T-helper 2 cell treated with Interferon-gamma antibody and Interleukin-4, amounts not matched to agents 5 μg/mL and 100 μg/mL, for 36 hours (primary cell): Measurements from ENCODE around the gene DBN1.
A peak's percentile ranks its signal among the peaks of the same experiment; 100 is the strongest.

Experiments
- DNase-seq: peaks from one replicate; pipeline ENCODE4 v3.0.0; 2021; ENCODE audit warnings: low spot score
- H3K27ac Mint-ChIP-seq: one replicate; pipeline ENCODE4 v1.8.0; 2021; ENCODE audit warnings: mild to moderate bottlenecking, mixed read lengths
- H3K27me3 Mint-ChIP-seq: one replicate; pipeline ENCODE4 v1.8.0; 2021; ENCODE audit warnings: low read depth, mixed read lengths
- H3K36me3 Mint-ChIP-seq: one replicate; pipeline ENCODE4 v1.8.0; 2021; ENCODE audit warnings: low read depth, mixed read lengths
- H3K4me1 Mint-ChIP-seq: one replicate; pipeline ENCODE4 v1.8.0; 2021; ENCODE audit warnings: low read depth, mixed read lengths
- H3K4me3 Mint-ChIP-seq: one replicate; pipeline ENCODE4 v1.8.0; 2022; ENCODE audit warnings: mild to moderate bottlenecking, moderate library complexity, mixed read lengths
- H3K9me3 Mint-ChIP-seq: one replicate; pipeline ENCODE4 v1.8.0; 2021; ENCODE audit warnings: mixed read lengths

DBN1 gene

DNA sequence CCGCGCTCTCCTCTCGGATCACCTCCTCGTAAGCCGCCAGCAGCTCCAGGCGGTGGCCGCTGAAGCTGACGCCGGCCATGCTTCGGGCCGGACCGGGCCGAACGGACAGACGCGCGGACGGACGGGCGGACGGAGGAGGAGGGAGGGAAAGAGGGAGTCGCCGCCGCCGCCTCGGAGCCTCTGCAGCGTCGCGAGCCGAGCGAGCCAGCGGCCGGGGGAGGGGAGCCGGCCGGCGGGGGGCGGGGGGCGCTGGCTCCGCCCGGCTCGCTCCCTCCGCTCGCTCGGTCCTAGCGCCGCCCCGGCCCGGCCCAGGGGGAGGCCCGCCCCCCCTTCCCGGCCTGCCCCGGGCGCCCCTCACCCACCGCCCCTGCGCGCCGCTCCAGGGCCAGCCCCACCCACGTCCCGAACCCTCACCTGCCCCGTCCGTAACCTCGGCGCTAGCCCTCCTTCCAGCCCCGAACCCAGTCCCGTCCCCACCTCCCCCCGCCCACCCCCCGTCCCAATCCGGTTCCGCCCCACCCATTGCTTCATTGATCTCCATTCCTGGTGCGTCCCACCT, at the start of gene DBN1:
TSS of gene DBN1 (minus strand) at position 192 of the 559 bp plus-strand sequence. CDS start at position 79, 113 bp downstream.
- Mint-ChIP-seq H3K27me3 (peaks cover 9% of the 10 kb centered on the region), H3K27ac (peak within 1 kb of the TSS; percentile 62)
- no peak for DNase-seq

DNA sequence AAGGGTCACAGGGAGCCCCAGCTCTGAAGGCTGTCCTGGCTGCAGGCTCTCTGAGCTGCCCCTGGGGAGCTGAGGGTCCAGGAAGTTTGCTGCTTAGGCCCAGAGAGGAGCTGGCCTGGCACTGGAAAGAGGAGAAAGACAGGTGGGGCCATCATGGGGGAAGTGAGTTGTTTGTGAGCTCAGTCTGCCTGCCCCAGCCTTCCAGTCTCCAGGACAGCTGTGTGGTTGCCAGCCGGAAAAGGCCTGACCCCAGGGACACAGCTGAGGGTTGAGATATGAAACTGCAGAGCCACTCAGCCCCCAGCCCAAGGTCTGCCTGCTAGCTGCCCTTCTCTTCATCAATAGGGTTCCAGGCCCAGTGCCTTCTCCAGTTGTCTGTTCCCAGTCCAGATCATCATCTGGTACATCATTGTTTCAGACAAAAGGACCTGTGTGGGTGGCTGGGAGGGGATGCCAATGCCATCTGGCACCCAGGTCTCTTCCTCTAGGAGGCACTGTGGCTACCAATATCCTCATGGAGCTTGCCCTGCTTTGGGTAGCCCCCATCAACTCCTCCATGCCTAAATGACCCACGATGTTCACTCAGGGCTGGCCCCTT, 47.6 kb upstream of the DBN1 start:
- peaks cover 28% of the 10 kb centered on the region for H3K36me3 Mint-ChIP-seq
- H3K9me3 Mint-ChIP-seq: no peaks in the 10 kb centered on the region
- no peak for DNase-seq
- H3K27ac Mint-ChIP-seq: peak overlapping the region; percentile 41
- no peak overlapping the region for H3K4me3 Mint-ChIP-seq
- peaks cover 22% of the 10 kb centered on the region for H3K4me1 Mint-ChIP-seq
- H3K27me3 Mint-ChIP-seq: no peaks in the 10 kb centered on the region

More for the DNA sequence above, at the start of gene DBN1:
- H3K9me3 Mint-ChIP-seq: no peaks in the 10 kb centered on the region
- peaks cover 3% of the 10 kb centered on the region for H3K36me3 Mint-ChIP-seq
- peaks cover 26% of the 10 kb centered on the region for H3K4me1 Mint-ChIP-seq
- peak within 1 kb of the TSS; percentile 83 for H3K4me3 Mint-ChIP-seq

GRCh38 chr5:177520271-177520670, 46.8 kb upstream of the DBN1 start:
- Mint-ChIP-seq H3K4me1 (peaks cover 30% of the 10 kb centered on the region), H3K27me3 (no peaks in the 10 kb centered on the region), H3K4me3 (no peak overlapping the region), H3K36me3 (peaks cover 35% of the 10 kb centered on the region), H3K27ac (peak overlapping the region; percentile 41), H3K9me3 (no peaks in the 10 kb centered on the region)
- no peak for DNase-seq

DNA sequence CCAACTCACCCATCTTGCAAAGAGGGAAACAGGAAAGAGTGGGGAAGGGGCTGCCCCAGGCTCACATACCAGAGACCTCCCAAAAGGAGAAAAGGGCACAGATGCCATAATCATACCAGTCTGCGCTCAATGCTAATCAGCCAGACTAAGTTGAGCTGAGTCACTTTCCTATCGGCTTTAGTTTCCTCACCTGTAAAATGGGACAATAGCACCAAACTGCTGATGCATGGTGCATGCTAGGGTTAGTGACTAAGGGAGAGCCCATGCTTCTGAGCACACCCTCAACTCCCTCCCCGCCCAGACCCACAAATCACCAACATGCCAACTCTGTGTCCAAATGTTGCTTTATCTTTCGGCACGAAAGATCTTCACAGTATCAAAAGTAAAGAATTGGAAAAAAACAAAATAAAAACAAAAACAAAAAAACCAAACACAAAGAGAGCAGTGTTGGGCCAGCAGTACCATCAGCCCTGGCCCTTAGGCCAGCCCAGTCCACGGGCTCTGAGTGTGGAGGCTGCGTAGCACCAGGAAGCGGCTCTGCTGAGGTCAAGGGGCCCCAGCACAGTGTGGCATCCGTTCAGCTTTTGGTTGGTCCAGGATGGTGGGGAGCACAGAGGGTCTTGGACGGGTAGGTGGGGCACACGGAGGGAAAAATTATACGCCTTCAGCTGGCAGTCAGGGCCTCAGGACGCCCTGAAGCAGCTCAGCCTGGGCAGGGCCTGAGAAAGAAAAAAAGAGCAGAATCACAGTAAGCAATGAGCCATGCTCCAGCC, 46.2 kb upstream of the DBN1 start:
- no peak for DNase-seq
- Mint-ChIP-seq H3K4me1 (peaks cover 32% of the 10 kb centered on the region), H3K27me3 (no peaks in the 10 kb centered on the region), H3K27ac (peak overlapping the region; percentile 57), H3K4me3 (no peak overlapping the region), H3K9me3 (no peaks in the 10 kb centered on the region), H3K36me3 (peaks cover 39% of the 10 kb centered on the region)

DNA sequence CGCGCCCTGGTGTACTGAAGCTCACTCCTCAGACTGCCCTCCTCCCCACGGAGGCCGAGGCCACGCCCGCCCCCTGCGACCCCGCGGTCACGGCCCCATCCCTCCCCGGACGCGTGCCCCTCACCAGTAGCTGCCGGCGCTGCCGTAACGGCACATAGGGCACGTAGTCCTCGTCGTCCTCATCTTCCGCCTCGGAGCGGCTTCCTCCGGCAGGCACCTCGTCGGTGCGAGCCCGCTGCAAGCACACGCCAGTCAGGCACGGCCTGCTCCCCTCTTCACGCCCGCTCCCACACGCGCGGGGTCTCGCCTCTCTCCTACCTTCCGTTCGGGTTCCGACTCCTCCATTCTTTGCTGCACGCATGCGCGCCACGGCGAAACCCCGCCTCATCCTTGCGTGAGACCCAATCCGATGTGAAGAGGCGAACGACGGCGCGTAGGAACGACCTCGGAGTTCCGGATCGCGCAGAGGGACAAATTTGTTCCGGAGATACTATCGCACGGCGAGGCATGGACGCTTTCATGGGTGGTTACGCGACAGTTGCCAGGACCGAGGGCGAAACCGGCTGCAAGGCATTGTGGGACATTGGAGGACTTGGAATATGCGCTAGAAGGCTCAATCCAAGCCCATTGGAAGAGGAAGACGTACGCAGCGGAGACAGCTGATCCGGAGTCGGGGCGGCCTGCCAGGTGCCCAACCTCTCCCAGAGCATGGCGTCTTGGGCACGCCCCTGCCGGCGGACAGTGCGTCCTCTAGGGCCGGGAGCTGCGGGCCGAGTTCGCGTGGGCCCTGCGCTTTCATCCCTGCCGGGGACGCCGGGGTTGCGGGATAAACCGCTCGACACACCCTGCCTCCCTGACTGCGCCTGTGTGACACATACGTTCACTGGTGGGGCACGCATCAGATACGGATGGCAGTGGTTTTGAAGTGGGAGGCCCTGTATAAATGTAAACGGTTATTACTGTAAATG, 43.5 kb upstream of the DBN1 start, which contains the start of gene DDX41:
TSS of gene DDX41 (minus strand) at position 361 of the 968 bp plus-strand sequence. CDS start at position 345, 16 bp downstream.
- no peaks in the 10 kb centered on the region for H3K27me3 Mint-ChIP-seq
- peaks cover 32% of the 10 kb centered on the region for H3K4me1 Mint-ChIP-seq
- H3K9me3 Mint-ChIP-seq: no peaks in the 10 kb centered on the region
- H3K36me3 Mint-ChIP-seq: peaks cover 50% of the 10 kb centered on the region
- peak; percentile 98 for DNase-seq
- peak within 1 kb of the TSS; percentile 95 for H3K27ac Mint-ChIP-seq
- H3K4me3 Mint-ChIP-seq: peak within 1 kb of the TSS; percentile 94

DNA sequence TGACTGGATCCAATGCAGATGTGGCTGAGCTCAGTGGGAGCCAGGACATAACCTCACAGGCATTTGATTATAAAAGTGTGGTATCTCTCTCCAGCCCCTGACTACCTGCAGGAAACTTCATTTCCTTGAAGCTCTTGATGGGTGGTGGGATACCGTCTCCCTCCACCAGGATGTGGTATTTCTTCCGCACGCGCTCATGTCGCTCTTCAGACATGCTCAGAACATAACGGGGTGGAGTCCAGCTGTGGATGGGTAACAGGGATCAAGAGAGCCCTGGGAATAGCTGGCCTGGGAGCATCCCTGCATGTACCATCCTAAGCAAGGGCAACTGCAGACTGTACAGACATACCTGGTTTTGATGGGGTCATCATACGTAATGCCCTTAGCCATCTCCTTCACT, 42.1 kb upstream of the DBN1 start:
- H3K27me3 Mint-ChIP-seq: no peaks in the 10 kb centered on the region
- DNase-seq: no peak
- H3K9me3 Mint-ChIP-seq: no peaks in the 10 kb centered on the region
- peaks cover 55% of the 10 kb centered on the region for H3K36me3 Mint-ChIP-seq
- H3K27ac Mint-ChIP-seq: peak overlapping the region; percentile 32
- peak overlapping the region; percentile 94 for H3K4me3 Mint-ChIP-seq
- peaks cover 25% of the 10 kb centered on the region for H3K4me1 Mint-ChIP-seq

GRCh38 chr5:177514541-177514940, 41.1 kb upstream of the DBN1 start:
- DNase-seq: no peak
- Mint-ChIP-seq H3K4me3 (peak overlapping the region; percentile 94), H3K36me3 (peaks cover 47% of the 10 kb centered on the region), H3K9me3 (no peaks in the 10 kb centered on the region), H3K27ac (no peak overlapping the region), H3K27me3 (no peaks in the 10 kb centered on the region), H3K4me1 (peaks cover 22% of the 10 kb centered on the region)

GRCh38 chr5:177513500-177513899, 40.1 kb upstream of the DBN1 start:
- Mint-ChIP-seq H3K27me3 (no peaks in the 10 kb centered on the region), H3K36me3 (peaks cover 46% of the 10 kb centered on the region), H3K9me3 (no peaks in the 10 kb centered on the region), H3K27ac (no peak overlapping the region), H3K4me3 (no peak overlapping the region), H3K4me1 (peaks cover 21% of the 10 kb centered on the region)
- no peak for DNase-seq

DNA sequence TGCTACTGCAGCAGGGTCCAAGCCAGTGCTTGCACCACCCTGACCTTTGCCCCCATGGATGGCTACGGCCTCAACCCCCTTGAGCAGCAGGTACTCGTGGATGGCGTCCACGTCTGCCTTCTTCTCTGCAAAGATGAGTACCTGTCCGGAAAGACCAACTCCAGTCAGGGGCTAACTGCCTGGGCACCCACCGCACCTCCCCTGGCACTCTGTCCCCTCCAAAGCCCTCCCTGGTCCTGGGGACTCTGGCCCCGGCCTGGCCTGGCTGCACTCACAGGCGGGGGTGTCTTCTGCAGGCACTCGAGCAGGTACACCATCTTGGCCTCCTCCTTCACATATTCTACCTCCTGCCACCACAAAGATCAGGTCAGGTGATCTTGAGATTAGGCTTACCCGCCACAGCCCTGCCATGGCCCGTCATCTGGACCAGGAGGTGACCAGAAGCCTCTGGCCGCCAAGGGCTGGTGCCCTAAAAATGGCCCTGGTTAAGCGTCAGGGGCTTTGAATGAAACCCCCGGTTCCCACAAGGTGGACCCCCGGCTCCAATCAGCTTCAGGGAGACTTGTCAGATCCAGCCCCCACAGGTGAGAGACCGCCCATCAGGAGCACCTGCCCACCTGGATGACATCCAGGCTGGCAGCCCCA, 39.4 kb upstream of the DBN1 start:
- Mint-ChIP-seq H3K4me3 (no peak overlapping the region), H3K4me1 (peaks cover 21% of the 10 kb centered on the region), H3K9me3 (no peaks in the 10 kb centered on the region), H3K27ac (no peak overlapping the region), H3K27me3 (no peaks in the 10 kb centered on the region), H3K36me3 (peaks cover 46% of the 10 kb centered on the region)
- DNase-seq: no peak

DNA sequence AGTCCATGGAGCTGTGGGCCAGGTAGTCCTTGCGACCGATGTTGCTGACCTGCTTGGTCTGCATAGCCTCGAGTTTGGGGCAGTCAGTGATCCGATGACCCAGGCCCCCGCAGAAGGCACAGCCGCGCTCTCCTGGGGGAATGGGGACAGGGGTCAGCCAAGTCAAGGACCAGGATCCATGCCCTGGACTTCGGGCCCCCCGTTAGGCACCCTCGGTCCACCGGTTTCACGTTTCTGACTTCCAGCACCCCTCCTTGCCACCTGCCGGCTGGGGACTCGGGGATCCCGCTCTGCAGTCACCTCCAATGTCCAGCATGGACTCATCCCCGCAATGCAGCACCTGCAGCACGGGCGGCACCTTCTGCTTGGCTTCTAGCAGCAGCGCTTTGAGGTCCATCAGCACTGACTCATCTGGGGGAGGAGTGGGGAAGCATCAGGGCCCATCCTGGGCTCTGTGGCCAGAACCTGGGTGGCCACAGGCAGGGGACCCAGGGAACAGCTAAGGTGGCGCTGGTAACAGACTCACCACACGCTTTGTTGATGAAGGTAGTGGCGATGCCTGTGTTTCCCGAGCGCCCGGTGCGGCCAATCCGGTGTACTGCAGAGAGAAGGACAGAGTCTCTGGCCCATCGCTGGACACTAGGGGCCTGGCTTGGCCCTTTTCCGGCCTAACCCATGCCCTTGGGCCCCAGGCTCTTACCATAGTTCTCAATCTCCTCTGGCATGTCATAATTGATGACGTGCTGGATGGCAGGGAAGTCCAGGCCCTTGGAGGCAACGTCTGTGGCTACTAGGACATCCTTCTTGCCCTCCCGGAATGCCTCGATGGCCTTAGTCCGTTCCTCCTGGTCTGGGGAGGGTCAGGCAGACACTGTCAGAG, 38.6 kb upstream of the DBN1 start:
- Mint-ChIP-seq H3K27ac (no peak overlapping the region), H3K36me3 (peaks cover 46% of the 10 kb centered on the region), H3K27me3 (no peaks in the 10 kb centered on the region)

DNA sequence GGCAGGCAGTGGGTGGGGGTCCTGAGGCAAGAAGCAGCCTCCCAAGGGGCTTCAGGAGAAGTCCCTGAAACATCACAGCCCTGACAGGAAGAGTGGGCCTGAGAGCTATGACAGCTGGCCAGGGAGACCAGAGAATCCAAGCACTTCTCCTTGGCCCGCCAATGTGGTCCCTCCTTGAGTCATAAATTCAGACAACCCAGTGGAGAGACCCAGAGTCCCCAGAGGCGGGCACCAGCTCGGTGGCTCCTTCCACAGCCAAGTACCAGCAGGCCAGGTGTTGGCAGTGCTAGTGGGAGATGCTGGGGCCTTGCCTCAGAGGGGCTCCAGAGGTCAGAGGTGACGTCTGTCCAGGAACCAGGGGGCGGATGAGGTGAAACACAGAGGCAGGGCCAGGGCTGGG, 37.7 kb upstream of the DBN1 start:
- H3K4me3 Mint-ChIP-seq: no peak overlapping the region
- no peaks in the 10 kb centered on the region for H3K27me3 Mint-ChIP-seq
- H3K4me1 Mint-ChIP-seq: peaks cover 15% of the 10 kb centered on the region
- no peaks in the 10 kb centered on the region for H3K9me3 Mint-ChIP-seq
- no peak overlapping the region for H3K27ac Mint-ChIP-seq
- peaks cover 38% of the 10 kb centered on the region for H3K36me3 Mint-ChIP-seq
- no peak for DNase-seq

More for the DNA sequence above, 38.6 kb upstream of the DBN1 start:
- peaks cover 21% of the 10 kb centered on the region for H3K4me1 Mint-ChIP-seq
- no peak overlapping the region for H3K4me3 Mint-ChIP-seq
- DNase-seq: no peak
- no peaks in the 10 kb centered on the region for H3K9me3 Mint-ChIP-seq

DNA sequence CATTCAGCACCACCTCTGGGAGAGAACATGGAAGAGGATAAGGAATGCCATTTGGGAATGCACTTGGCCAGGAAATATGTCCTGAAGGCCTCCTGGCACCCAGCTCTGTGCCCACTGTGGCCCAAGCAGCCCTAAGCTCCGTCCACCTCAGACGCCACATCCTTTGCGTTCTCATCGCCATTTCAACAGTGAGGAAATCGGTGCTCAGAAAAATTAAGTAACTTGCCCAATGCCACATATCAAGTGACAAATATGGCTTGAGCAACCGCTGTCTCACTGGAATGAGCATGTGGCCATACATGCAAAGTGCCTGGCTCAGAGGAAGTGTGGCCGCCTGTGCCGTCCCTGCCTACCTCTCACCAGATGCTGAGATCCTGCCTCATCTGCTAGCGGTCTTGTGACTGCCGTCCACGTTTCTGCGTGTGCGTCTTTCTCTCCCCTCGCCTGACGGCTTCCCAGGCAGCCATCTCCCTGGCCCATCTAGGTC, 37.2 kb upstream of the DBN1 start:
- H3K36me3 Mint-ChIP-seq: peaks cover 33% of the 10 kb centered on the region
- no peak for DNase-seq
- H3K9me3 Mint-ChIP-seq: no peaks in the 10 kb centered on the region
- H3K4me3 Mint-ChIP-seq: no peak overlapping the region
- peaks cover 10% of the 10 kb centered on the region for H3K4me1 Mint-ChIP-seq
- H3K27me3 Mint-ChIP-seq: no peaks in the 10 kb centered on the region
- H3K27ac Mint-ChIP-seq: no peak overlapping the region
